HG03066 (cell line): Measurements from ENCODE around the gene R3HDM2.

Experiments used
- ATAC-seq: cut with Tn5 transposase; IDR thresholded peaks from one replicate; pipeline ENCODE4 v1.9.1; 2021; ENCODE audit warnings: low read depth; ENCODE audit not compliant: unreplicated experiment

Gene R3HDM2

DNA sequence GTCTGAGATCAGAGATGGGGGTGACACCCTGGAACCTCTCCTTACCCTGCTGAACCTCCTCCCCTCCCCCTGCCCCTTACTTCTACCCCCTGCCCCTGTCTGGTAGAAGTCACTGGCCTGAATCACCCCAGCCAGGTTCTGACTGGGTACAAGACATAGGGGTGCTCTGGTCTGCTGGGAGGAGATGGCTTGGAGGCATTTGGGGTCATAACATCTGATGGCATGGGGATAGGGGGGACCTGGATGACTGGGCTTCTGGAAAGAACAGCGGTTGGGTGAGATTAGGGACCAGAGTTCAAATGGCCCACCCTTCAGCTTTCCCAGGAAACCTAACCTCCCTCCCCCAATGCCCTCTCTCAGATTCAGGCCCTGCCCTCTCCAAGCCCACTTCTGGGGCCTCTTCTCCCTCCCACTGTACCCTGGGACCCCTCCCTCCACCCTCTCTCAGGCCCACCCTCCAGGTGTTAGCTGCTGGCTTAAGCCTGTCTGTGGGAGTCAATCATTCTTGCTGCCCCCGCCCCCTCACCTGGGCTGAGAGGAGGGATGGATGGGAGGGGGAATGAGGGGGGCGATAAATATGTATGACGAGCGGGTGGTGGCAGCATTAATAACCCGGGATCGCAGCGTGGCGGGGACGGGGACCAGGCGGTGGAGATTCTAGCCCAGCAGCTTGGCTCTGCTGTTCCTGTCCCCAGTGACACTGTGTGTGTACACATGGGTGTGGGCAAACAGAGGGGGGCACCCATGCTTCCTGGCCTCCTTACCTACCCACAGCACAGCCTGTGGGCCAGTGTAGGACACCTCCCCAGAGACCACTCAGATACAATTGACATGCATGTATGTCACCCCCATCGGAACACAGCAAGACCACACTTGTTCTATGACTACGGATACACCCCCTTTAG, 208.3 kb downstream of the R3HDM2 start:
- no peak for ATAC-seq

- no peak for ATAC-seq
These were observed 209.5 kb downstream of the R3HDM2 start for GRCh38 chr12:57221169-57221917.

DNA sequence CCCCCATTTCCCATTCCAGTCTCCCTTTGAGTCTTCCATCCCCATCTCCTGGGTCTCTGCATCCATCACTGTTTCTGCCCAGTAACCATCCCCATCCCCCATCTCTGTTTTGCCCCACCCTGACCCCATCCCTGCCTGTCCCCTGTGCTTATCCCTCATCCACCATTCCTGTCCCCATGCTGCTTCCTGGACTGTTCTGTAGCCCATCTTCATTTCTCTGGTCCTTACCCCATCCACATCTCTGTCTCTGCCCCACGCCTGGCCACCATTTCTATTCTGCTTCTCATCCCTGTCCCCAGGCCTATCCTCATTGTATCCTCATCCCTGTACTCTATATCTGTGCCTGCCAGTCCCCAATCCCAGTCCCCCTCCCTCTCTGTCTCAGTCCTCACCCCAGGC, 210.1 kb downstream of the R3HDM2 start:
- no peak for ATAC-seq

- no peak for ATAC-seq
These were observed 210.7 kb downstream of the R3HDM2 start for GRCh38 chr12:57219993-57220754.

DNA sequence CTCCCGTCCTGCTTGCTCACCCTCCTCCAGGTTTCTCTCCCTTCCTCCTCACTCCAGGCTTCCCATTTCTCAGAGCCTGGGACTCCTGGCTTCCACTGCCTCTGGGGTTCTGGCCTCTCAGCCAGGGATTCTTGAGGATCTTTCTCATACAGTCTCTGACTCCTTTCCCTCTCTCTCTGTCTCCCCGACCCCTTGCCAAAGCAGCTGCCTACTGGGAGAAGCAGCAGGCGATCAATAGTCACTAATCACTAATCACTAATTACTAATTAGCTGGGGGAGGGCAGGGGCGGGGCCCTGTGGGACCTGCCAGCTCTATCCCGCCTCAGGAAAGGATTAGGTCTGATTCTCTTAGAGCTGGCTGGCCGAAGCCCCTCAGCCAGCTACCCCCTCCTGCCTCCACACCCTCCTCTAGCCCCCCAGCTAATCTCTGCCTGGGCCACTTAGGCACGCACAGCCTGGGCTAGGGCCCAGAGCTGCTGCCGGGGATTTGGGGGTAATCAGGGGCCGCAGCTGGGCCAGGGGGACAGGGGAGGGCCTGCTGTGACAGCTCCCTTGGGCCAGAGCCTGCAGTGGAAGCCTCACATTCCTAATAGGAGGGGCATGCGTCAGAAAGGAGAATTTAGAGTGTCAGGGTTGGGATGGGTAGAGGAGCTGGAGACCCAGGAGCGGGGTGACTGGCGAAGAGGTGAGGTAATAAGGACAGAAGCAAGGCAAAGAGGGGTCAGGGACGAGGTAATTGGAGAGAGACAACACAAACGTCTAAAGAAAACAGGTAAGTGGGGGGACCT, 211.4 kb downstream of the R3HDM2 start:
- ATAC-seq, result no peak

GRCh38 chr12:57218030-57218853, 212.6 kb downstream of the R3HDM2 start:
- ATAC-seq, result no peak

GRCh38 chr12:57216921-57217879, 213.6 kb downstream of the R3HDM2 start:
- ATAC-seq, result no peak

- ATAC-seq, result no peak
These were observed 214.6 kb downstream of the R3HDM2 start, which contains the start of gene NXPH4 for GRCh38 chr12:57216014-57216911. Gene NXPH4, plus strand, starts transcription at chr12:57216794. Its CDS starts 176 bp downstream, at chr12:57216970.

- ATAC-seq, result no peak
These were observed 215.2 kb downstream of the R3HDM2 start for GRCh38 chr12:57215668-57216013.

DNA sequence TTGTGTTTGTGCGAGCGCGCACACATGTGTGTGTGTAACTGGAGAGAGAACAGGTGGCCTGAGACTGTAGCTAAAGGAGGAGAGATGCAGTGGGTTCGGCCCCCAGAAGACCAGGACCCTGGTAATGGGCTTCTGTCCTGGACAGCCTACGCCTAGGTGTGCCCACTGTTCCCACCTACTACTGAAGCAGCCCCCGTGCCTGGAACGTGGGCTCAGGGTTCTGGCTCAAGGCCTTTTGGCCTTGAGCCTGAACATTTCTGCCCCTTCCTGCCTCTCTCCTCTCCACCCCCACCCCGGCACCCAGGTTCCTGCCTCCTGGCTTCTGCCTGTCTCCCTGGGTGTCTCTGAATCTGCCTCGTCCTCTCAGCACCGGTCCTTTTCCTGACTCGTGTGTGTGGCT, 215.8 kb downstream of the R3HDM2 start:
- ATAC-seq, result no peak

DNA sequence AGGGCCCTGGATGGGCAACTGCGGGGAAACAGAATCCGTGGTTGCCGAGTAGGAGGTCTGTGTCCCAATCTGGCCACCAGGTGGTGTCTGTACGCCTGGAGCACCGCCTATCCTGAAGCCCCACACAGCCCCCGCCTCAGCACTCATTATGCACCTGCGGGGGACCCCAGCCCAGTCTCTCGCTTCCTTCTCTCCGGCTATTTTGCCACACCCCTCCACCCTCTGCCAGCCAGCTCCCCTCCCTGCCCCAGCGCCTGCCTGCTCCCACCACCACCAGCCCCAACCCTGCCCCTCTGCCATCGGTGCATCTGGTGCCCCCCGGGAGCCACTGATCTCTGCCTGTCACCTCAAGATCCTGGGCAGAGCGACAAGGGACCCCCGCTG, 216.5 kb downstream of the R3HDM2 start:
- no peak for ATAC-seq

- ATAC-seq, result no peak
These were observed 217.0 kb downstream of the R3HDM2 start for GRCh38 chr12:57213763-57214397.

GRCh38 chr12:57213058-57213715, 217.7 kb downstream of the R3HDM2 start:
- ATAC-seq, result no peak

- ATAC-seq, result no peak
These were observed 218.2 kb downstream of the R3HDM2 start for GRCh38 chr12:57212701-57213057.

GRCh38 chr12:57211791-57212700, 218.8 kb downstream of the R3HDM2 start:
- no peak for ATAC-seq
